Brain pericyte (primary cell): ENCODE data around the gene PRKCH.
"Not testable (repeated sequence)": the region's sequence is repeated elsewhere in the genome, so short reads cannot be mapped to it uniquely, and the experiment has no call there.

Experiments used
- DNase-seq: peaks from one replicate; pipeline ENCODE4 v3.0.0-alpha.2; 2012; ENCODE audit warnings: low read depth, low spot score

Gene PRKCH

DNA sequence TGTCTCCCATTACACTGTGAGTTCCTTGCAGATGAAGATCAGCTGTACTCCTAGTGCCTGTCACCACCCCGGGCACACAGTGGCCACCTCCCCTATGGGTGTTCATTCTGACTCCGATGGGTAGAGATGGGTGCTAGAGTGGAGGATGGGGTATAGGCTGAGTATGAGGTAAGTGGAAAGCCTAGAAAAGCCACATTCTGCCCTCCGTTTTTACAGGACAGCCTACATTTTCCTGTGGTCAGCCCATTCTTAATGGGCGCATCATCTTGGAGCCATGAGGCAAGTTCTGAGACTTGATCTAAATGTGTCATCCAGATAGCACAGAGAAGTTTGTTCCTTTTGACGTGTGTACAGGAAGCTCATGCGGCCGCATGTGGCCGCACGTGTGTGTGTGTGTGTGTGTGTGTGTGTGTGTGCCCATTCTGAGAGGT is 207.2 kb downstream of the PRKCH start:
- DNase-seq: no peak

DNA sequence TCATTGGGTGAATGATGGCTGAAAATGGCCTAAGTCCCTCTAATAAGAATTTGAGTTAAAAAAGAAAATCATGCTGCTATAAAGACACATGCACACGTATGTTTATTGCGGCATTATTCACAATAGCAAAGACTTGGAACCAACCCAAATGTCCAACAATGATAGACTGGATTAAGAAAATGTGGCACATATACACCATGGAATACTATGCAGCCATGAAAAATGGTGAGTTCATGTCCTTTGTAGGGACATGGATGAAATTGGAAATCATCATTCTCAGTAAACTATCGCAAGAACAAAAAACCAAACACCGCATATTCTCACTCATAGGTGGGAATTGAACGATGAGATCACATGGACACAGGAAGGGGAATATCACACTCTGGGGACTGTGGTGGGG is 208.0 kb downstream of the PRKCH start:
- not testable (repeated sequence) for DNase-seq

DNA sequence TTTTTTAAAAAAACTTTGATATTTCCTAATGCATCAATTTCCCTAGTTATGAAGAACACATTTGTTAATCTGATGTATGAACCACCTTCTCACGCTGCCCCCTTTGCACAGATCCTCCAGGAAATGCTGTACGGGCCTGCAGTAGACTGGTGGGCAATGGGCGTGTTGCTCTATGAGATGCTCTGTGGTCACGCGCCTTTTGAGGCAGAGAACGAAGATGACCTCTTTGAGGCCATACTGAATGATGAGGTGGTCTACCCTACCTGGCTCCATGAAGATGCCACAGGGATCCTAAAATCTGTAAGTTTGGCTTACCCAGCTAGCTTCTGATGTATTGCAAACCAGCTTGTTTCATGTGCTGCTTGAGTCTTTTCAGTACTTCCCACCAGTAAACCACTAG is 208.9 kb downstream of the PRKCH start:
- no peak for DNase-seq

DNA sequence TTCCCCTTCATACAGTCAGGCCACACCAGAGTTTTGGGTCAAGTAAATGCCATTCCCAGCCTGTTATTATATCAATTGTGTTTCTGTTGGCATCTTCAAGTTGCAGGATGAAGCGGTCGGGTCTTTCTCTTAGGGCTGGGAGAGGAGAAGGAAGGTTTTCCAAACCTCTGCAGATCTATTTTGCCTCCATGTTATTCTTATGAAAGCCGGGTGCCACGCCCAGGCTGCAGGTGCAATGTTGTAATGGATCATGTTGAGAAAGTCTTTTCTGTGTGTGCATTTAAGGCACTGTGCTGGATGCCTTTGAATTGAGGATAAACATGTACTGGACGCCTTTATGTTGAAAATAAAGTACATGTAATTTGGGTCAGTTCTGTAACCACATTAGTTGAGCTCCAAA is 209.5 kb downstream of the PRKCH start:
- no peak for DNase-seq

DNA sequence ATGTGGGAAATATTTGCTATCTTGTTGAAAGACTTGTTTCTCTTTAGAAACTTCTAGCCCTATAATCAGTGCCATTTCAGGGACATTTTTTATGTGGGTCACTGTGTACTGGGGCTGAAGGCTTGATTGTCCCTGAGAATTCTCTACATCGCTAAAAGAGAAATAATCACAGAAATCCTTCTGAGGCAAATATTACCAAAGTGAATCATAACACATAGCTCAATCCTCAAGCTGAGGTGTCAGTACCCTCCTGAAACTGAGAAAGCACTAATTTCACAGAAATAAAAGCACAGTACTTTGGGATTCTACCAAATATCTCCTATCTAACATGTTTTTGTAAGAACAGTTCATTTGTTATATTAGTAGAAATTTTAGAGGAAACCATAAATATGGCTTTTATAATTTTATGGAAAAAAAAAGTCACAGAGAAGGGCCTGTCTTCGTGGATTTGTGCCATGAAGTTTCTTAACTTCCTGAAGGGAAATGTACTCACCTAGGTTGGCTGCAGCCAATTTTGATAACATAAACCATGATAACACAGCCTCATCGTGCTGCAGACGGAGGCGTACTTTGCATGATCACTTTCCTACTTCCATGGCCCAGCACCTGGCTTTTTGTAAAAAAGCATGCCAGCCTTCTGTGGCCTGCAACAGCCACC is 210.2 kb downstream of the PRKCH start:
- DNase-seq: no peak

DNA sequence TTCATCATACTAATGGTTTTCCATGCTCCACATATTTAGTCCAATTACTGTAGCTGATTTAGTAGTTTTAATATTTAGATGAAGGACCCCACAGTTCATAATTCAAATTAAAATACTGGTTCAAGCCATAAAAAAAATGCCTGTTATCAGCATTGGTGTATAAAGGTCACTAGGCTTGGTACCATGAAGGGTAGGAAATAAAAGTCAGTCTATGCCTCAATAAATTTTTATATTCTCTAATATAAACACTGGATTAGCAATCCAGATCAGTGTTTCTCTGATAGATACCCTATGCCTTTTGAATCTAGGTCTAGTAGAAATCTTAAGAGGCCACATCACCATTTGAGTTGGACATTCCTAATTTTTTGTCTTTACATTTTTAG is 210.7 kb downstream of the PRKCH start:
- DNase-seq: no peak

DNA sequence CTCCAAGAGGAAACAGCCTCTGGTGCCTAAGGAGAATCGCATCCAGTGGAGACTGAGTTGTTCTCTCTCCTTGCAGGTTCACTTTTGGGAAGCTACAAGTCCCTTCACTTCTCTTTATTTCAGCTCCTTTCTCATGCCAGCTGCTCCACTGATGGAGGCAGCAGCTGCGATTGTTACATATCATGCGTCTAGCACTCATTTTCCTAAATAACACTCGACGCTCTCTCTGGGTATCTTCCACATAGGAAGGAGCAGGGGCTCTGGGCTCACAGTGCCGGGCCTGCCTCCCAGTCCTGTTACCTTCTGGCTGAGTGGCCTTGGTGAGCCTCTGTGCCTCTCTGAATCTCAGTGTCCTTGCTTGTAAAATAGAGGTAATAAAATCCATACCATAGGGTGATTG is 211.4 kb downstream of the PRKCH start:
- DNase-seq: no peak

DNA sequence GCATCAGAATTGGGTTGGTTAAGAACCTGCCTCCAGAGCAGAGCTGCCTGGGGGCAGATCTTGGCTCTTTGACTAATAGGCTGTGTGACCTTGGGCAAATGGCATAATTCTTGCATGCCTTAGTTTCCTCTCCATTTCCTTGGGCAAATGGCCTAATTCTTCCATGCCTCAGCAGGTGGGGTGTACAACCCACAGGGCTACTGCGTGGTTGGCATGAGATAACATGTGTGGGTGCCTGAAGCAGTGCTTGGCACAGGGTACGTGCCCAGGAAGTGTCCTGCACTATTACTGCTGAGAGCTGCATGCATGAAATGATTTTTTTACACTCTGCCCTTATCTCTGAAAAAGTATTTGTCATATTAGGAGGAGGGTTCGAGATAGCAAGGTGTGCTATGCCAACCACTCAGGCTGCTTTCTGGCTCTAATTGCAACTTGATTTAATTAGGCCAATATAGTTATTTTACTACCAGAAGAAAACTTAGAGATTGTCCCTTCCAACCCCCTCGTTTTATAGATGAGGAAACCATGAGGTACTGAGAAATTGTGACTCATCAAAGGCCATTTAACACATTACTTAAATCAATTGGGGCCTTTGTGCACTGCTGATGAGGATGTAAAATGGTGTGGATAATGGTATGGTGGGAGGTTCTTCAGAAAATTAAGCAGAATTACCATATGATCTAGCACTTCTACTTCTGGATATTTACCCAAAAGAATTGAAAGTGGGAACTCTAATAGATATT is 212.3 kb downstream of the PRKCH start:
- no peak for DNase-seq

DNA sequence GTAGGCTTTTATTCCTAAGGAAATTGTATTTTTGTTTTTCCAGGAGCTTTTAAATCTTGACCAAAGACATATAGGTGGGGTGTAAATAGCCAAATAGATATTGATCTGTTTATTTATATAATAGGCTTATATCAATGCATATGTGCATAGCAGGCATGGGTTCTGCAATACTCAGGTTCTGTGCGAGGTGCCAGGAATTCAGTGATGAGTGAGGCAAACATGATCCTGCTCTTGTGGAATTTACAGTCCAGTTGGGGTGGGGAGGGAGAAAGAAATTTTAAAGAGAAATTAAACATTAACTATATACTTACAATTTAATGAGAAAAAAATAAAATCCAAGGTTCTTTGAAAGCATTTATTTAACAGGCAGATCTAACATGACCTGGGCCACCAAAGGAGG is 213.7 kb downstream of the PRKCH start:
- no peak for DNase-seq

DNA sequence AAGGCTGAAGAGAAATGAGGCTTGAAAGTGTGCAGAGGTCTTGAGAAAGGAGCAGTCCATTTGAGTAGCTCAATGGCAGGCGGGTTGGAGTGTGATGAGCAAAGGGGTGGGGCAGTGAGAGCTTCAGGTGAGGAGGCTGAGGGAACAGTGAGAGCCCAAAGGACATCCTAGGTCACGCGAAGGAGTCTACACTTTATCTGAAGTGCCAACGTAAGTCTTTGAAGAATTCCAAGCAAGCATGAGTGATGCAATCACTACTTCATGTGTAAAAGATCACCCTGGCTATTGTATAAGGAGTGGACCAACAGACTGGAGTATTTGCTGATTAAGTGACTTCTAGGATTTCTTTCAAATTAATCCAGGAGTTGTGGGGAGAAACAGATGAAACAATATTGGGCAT is 214.1 kb downstream of the PRKCH start:
- no peak for DNase-seq

DNA sequence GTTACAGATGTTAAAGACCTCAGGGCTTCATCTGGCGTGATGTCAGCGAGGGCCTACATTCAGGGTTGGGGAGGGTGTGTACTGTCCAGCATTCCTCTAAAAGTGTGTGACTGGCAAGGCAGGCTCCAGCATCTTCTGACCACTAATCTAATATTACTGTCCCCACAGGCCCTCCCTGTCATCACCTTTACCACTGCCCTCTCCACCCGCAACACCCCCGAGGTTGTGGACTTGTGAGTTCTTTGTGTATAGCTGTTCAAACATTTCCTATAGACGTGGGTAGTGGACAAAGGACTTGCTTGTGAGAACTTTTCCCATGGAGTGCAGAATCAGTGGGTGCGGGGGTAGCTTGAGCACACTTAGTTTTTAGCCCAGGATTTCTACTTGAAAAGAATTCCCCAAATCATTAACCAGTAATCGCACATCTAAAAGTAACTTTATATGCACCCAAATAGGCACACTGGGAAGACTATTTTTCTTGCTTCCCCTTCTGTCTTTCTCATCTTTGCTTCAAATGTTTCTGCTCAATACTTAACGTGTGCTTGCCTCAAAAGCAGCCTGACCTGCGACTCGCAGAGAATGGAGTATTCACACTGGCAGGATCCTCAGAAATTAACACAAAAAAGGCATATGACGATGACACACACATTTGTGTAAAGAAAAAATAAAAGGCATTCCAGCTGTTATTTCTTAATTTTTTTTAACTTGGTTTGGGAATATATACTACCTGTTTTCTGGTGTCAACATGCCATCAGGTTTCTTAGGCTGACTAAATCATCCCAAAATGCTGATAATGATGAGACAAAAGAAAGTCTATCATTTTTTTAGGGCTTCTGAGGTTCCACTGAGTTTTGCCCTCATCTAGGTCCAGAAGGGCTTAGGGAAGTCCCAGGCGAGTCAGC is 215.5 kb downstream of the PRKCH start:
- no peak for DNase-seq

DNA sequence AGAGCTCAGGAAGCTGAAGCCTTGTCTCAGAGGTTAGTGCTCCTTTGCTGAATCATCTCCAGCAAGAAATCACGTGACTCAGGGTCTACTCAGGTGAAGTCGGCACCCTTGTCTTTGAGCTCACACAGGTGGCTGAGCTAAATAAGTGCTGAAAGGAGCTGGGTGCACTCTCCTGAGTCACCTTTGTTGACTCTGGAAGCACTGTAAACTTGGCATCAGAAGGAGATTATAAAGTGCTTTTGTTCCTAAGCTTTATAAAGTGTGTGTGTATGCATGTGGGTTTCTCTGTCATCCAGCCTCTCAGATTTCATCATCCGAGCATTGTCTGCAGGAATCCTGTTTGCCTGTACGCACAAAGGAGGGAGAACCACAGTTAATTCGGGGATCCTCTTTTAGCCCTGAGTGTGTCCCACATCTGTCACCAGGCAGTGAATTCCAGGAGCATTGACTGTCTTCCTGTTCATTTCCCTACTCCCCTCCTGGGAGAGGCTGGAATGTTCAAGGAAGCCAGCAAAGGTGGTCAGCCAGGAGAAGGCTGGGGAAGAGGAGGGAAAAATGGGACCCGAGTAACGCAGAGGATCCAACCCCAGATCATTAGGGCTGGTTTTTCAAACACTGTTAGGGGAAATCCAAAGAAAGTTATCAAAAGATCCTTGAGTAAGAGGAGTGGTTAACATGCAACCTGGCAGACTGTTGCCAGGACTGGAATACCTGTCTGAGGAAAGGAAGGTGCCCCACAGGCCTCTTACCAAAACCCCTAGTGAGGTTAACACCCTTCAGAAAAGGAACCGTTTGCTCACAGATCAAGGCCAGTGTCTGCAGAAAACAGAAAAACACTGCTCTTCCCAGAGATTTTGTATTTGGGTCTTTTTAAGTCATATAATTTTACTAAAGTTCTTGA is 216.4 kb downstream of the PRKCH start:
- no peak for DNase-seq

DNA sequence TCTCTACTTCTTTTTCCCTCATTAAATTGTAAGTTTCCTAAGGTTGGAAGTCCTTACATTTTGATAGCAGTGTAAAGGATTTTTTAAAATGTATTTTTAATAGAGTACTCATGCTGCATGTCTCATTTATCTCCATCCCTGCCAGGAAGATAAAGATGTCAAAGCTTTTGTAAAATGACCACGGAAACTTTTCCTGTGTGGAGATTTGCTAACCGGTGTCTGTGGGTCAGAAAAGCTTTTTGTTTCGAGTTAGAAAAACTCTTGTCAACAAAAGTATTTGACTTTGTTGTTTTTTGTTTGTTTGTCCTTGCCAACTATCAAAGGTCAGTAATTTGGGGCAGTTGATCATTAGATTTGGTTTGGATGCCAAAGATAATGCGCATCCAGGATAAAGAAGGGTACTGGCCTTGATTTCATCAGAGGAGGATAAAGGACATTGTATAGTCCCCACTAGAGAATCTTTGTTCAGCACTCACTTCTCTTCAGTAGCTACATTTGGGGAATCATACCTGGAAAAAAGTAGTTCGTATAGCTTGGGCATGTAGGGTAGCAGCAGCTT is 217.2 kb downstream of the PRKCH start:
- no peak for DNase-seq

DNA sequence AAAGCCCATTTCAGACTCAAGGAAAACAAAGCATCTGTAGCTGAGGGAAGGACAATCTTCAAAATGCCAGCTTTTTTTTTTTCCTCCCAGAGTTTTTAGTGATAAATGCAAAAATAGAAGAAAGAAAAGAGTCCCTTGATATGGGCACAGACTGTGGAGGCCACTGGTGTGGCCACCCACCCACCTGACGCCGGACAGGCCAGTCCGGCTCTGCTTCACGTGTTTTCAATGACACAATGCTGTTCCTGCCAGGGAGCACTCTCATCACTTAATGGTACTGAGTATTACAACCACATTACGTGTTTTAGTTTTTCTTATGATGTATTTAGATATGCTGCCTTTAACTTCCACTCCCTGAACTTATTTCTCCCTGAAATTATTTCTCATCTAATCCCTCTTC is 218.3 kb downstream of the PRKCH start:
- no peak for DNase-seq

DNA sequence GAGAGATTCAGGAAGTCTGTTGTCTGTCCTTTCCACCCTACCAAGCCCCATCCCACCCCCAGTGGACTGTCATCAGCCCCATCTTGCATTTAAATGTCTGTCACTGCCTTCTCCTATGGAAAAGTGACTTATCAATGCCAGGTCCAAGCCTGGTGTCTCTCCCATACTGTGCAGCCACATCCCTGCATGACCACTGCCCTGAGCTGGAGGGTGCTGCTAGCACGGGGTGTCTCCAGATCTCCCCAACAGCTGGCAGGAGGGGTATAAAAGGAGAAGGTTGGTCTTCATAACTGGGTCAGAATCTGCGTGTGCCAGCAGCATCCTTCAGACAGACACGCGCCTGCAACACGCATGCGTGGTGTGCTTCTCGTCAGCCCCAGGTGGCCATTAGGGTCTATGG is 219.6 kb downstream of the PRKCH start:
- no peak for DNase-seq

DNA sequence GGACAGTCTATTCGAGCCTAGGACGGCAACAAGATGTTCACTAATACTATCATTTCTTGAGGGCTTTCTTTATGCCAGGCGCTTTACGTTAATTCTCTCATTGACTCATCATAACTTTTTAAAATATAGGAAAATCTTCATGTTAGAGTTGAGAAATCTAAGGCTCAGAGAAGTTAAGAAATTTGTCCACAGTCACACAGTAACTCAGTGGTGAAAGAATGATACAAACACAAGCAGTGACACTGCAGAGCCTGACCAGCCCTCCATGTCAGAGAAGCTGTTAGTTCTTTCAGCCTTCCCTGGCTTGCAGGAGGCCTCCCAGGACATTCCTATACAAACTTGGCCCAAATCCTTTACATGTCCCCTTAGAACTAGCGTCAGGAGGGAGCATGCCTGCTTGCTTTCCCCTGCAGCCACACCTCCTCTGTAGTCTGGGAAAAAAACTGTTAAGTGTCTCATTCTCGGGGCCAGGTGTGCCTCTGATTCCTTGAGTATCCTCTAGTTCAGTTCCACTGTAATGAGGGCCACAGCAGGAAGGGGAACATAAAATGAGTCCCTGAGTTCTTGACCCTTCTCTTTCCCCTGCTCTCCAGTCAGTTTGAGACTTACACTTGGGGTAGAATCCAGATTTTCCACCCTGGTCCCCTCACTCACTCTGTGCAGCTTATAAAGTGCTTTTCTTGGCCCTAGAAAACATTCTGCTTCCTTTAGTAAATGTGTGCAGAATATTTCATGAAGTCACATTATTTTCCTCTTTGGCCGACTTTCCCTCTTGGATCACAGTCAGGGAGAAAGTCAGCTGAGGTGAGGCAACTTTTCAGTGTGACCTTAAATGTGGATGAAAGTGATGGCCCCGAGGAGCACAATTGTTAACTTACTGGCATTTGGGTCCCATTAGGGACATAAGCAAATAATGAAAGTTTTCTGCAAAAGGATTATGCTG is 221.7 kb downstream of the PRKCH start:
- no peak for DNase-seq

DNA sequence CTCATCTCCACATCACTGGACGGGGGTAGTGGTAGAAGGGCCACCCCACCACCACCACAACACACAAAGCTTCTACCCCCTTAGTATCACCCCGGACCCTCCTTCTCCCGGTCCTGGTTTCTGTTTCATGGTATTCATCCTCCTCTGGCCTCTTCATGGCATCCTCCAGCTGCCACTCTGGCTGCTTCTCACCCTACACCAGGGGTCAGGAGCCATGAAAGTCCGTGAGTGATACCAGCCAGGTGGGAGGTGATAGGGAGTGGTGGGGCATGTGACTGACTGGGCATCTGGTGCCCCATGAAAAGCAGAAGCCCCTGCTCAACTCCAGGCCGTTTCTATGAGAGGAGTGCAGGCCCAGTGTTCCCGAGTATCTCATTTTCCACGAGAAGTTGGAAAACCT is 222.6 kb downstream of the PRKCH start:
- DNase-seq: no peak

DNA sequence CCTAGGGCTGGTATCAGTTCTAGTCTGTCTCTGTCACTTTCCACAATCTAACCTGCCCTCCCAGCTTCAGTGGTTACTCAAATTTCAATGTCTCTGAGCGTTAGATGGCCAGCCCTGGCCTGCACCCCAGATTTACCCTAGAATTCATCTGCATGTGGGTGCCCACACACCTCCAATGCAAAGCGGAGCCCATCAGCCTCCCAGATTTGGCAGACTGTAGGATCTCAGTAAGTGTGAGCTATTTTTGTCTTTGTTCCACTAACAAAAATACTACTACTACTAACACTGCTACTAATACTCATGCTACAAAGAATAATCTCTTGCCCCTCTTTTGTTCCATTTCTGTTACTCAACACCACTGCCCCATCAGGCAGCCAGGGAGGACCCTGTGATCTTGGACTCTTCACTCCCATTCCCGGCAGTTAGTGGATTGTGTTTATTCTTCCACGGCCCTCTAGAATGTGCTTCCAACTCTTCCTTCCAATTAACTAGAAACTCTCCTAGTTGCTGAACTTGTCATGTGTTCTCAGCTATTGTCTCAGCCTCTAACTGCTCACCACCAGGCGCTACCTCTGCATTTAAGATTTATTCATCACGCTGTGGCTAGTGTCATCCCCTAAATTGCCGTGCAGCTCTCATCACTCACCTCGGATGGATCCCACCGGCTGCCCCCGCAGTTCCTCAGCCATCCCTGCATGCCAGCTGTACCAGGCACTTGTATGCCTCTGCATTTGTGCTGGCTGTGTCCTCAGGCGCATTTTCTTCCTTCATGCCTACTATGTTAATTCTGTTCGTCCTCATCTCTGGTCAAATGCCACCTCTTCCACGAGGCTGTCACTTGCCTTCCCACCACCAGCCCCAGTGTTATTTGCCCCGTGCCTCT is 223.3 kb downstream of the PRKCH start:
- DNase-seq: no peak
